GM12873 (cell line): ENCODE measurements around the gene CYP51A1.

Source experiments
- CTCF ChIP-seq: IDR thresholded peaks from 2 replicates; pipeline ENCODE4 v1.5.1; 2012; ENCODE audit warnings: low read depth, mild to moderate bottlenecking, moderate library complexity, low read length, control low read depth; ENCODE audit not compliant: insufficient read depth; ENCODE audit errors: missing control alignments

The CYP51A1 gene

GRCh38 chr7:92072708-92073107 is 61.6 kb downstream of the CYP51A1 start:
- no peak for TF ChIP-seq CTCF

GRCh38 chr7:92072121-92072520 is 62.2 kb downstream of the CYP51A1 start:
- TF ChIP-seq CTCF: no peak

- TF ChIP-seq CTCF: no peak
Observed at GRCh38 chr7:92071032-92071431, 63.2 kb downstream of the CYP51A1 start.

- no peak for TF ChIP-seq CTCF
Observed at GRCh38 chr7:92064438-92065029, 69.7 kb downstream of the CYP51A1 start.
